Mesenchymal stem cell (in vitro differentiated cells and primary cell): Measurements from ENCODE around the gene PDE11A.

Experiments used
- DNase-seq: peaks from one replicate; pipeline ENCODE4 v3.0.0-alpha.2; 2013
- H2AFZ ChIP-seq: one replicate; pipeline ENCODE4 v1.6.1; 2013; ENCODE audit warnings: low read depth, mild to moderate bottlenecking, control low read depth, inconsistent platforms, low read length, moderate library complexity
- H2AK5ac ChIP-seq: 2 replicates; pipeline ENCODE4 v1.6.1; 2013; ENCODE audit warnings: low read length, moderate library complexity, mild to moderate bottlenecking, inconsistent platforms; ENCODE audit not compliant: severe bottlenecking
- H2BK120ac ChIP-seq: one replicate; pipeline ENCODE4 v1.6.1; 2013; ENCODE audit warnings: low read depth, mild to moderate bottlenecking, inconsistent platforms, low read length, moderate library complexity
- H2BK12ac ChIP-seq, 2 experiments: one replicate each; pipeline ENCODE4 v1.6.1; 2013; ENCODE audit warnings: inconsistent platforms in 2 of 2, low read length in 2 of 2, mild to moderate bottlenecking in 2 of 2, moderate library complexity in 2 of 2, control low read depth in 1 of 2
- H2BK15ac ChIP-seq: one replicate; pipeline ENCODE4 v1.6.1; 2013; ENCODE audit warnings: mild to moderate bottlenecking, low read depth, inconsistent platforms; ENCODE audit not compliant: poor library complexity, severe bottlenecking
- H2BK5ac ChIP-seq: 2 replicates; pipeline ENCODE4 v1.6.1; 2013; ENCODE audit warnings: low read depth, mild to moderate bottlenecking, low read length, control low read depth, inconsistent platforms; ENCODE audit not compliant: poor library complexity, severe bottlenecking
- H3K14ac ChIP-seq, 2 experiments: one replicate each; pipeline ENCODE4 v1.6.1; 2013; ENCODE audit warnings: inconsistent platforms in 2 of 2, low read length in 2 of 2, control low read depth in 1 of 2, mild to moderate bottlenecking in 1 of 2, moderate library complexity in 1 of 2
- H3K18ac ChIP-seq, 2 experiments: one replicate each; pipeline ENCODE4 v1.6.1; 2013; ENCODE audit warnings: inconsistent platforms in 2 of 2, low read length in 2 of 2, control low read depth in 1 of 2, low read depth in 1 of 2, mild to moderate bottlenecking in 1 of 2
- H3K23ac ChIP-seq, 2 experiments: one replicate each; pipeline ENCODE4 v1.6.1; 2013; ENCODE audit warnings: inconsistent platforms in 2 of 2, low read length in 2 of 2, mild to moderate bottlenecking in 2 of 2, moderate library complexity in 2 of 2, control low read depth in 1 of 2
- H3K27ac ChIP-seq: 2 replicates; pipeline ENCODE4 v1.5.1; 2013; ENCODE audit warnings: mild to moderate bottlenecking, moderate library complexity, low read length, control low read depth, inconsistent platforms; ENCODE audit not compliant: poor library complexity, severe bottlenecking
- H3K27me3 ChIP-seq, 2 experiments: 2 replicates each; pipeline versions ENCODE4 v1.6.1 to v1.7.0; 2013; ENCODE audit warnings: low read length in 2 of 2, mild to moderate bottlenecking in 2 of 2, moderate library complexity in 2 of 2, control low read depth in 1 of 2, inconsistent platforms in 1 of 2; ENCODE audit not compliant: control insufficient read depth in 1 of 2, insufficient read depth in 1 of 2
- H3K36me3 ChIP-seq, 2 experiments: 2 replicates each; pipeline versions ENCODE4 v1.6.1 to v1.7.0; 2013; ENCODE audit warnings: low read length in 2 of 2, control low read depth in 1 of 2, inconsistent platforms in 1 of 2, low read depth in 1 of 2, mild to moderate bottlenecking in 1 of 2; ENCODE audit not compliant: insufficient read depth in 2 of 2, control insufficient read depth in 1 of 2
- H3K4ac ChIP-seq, 2 experiments: one replicate each; pipeline ENCODE4 v1.6.1; 2013; ENCODE audit warnings: inconsistent platforms in 2 of 2, low read length in 2 of 2, mild to moderate bottlenecking in 2 of 2, moderate library complexity in 2 of 2, control low read depth in 1 of 2, low read depth in 1 of 2
- H3K4me1 ChIP-seq: 2 replicates; pipeline ENCODE4 v1.6.1; 2013; ENCODE audit warnings: low read depth, low read length, control low read depth; ENCODE audit not compliant: control insufficient read depth, insufficient read depth
- H3K4me2 ChIP-seq: 2 replicates; pipeline ENCODE4 v1.6.1; 2013; ENCODE audit warnings: low read length, mild to moderate bottlenecking, inconsistent platforms; ENCODE audit not compliant: poor library complexity, severe bottlenecking
- H3K4me3 ChIP-seq, 2 experiments: 2 replicates each; pipeline versions ENCODE4 v1.5.1 to v1.7.0; 2013; ENCODE audit warnings: low read length in 2 of 2, mild to moderate bottlenecking in 2 of 2, control low read depth in 1 of 2, low read depth in 1 of 2; ENCODE audit not compliant: insufficient read depth in 1 of 2
- H3K79me1 ChIP-seq: replicated peaks from 2 replicates; pipeline ENCODE4 v1.6.1; 2013; ENCODE audit warnings: mild to moderate bottlenecking, control low read depth, low read length, inconsistent platforms; ENCODE audit not compliant: poor library complexity, severe bottlenecking
- H3K9ac ChIP-seq: 2 replicates; pipeline ENCODE4 v1.7.0; 2013; ENCODE audit warnings: mild to moderate bottlenecking, low read length, moderate library complexity
- H3K9me3 ChIP-seq: 2 replicates; pipeline ENCODE4 v1.7.0; 2013; ENCODE audit warnings: mild to moderate bottlenecking, low read length; ENCODE audit not compliant: control insufficient read depth
- H4K8ac ChIP-seq: one replicate; pipeline ENCODE4 v1.6.1; 2013; ENCODE audit warnings: inconsistent platforms, mild to moderate bottlenecking, low read length, moderate library complexity
- H4K91ac ChIP-seq: one replicate; pipeline ENCODE4 v1.6.1; 2013; ENCODE audit warnings: mild to moderate bottlenecking, low read length, inconsistent platforms
- WGBS: methylation state at CpG from one replicate; pipeline ENCODE4 v1.1.7; 2013; ENCODE audit warnings: mixed read lengths; 5-methylcytosine and 5-hydroxymethylcytosine counted together

PDE11A gene

GRCh38 chr2:177691177-177691576, 381.4 kb downstream of the PDE11A start:
- Histone ChIP-seq H3K27me3 (no peaks in the 10 kb centered on the region), H2BK5ac (no peak overlapping the region), H2BK120ac (no peak overlapping the region), H2BK15ac (no peak overlapping the region), H3K4me3 (no peak overlapping the region), H3K4ac (no peak overlapping the region), H3K23ac (no peak overlapping the region), H3K18ac (no peak overlapping the region), H2BK12ac (no peak overlapping the region), H3K27ac (no peak overlapping the region), H3K79me1 (no peaks in the 10 kb centered on the region), H4K8ac (no peak overlapping the region), H3K9me3 (no peaks in the 10 kb centered on the region), H3K4me1 (peaks cover 5% of the 10 kb centered on the region), H3K36me3 (no peaks in the 10 kb centered on the region), H3K9ac (no peak overlapping the region), H2AFZ (no peak overlapping the region), H3K4me2 (no peak overlapping the region), H2AK5ac (no peak overlapping the region), H4K91ac (no peak overlapping the region), H3K14ac (no peak overlapping the region)
- 25% methylated on average over 1 of the region's 1 CpG for WGBS
- no peak for DNase-seq

GRCh38 chr2:177689623-177690022, 383.0 kb downstream of the PDE11A start:
- H3K4ac ChIP-seq: no peak overlapping the region
- H3K27me3 ChIP-seq: no peaks in the 10 kb centered on the region
- no peak overlapping the region for H4K91ac ChIP-seq
- H2BK120ac ChIP-seq: no peak overlapping the region
- no peak overlapping the region for H3K9ac ChIP-seq
- no peak overlapping the region for H2BK15ac ChIP-seq
- H3K9me3 ChIP-seq: no peaks in the 10 kb centered on the region
- 94% methylated on average over 2 of the region's 4 CpGs for WGBS
- peaks cover 5% of the 10 kb centered on the region for H3K4me1 ChIP-seq
- no peak overlapping the region for H3K23ac ChIP-seq
- no peak overlapping the region for H2BK5ac ChIP-seq
- H3K79me1 ChIP-seq: no peaks in the 10 kb centered on the region
- H3K36me3 ChIP-seq: no peaks in the 10 kb centered on the region
- no peak overlapping the region for H4K8ac ChIP-seq
- no peak overlapping the region for H3K4me2 ChIP-seq
- no peak overlapping the region for H2AK5ac ChIP-seq
- no peak overlapping the region for H3K27ac ChIP-seq
- no peak overlapping the region for H2BK12ac ChIP-seq
- no peak for DNase-seq
- H3K18ac ChIP-seq: no peak overlapping the region
- H2AFZ ChIP-seq: no peak overlapping the region
- no peak overlapping the region for H3K14ac ChIP-seq
- no peak overlapping the region for H3K4me3 ChIP-seq

GRCh38 chr2:177688844-177689243, 383.7 kb downstream of the PDE11A start:
- Histone ChIP-seq H4K8ac (no peak overlapping the region), H3K79me1 (no peaks in the 10 kb centered on the region), H3K36me3 (no peaks in the 10 kb centered on the region), H3K4me2 (no peak overlapping the region), H2AK5ac (no peak overlapping the region), H2BK120ac (no peak overlapping the region), H3K14ac (no peak overlapping the region), H3K4me3 (no peak overlapping the region), H3K4me1 (peaks cover 5% of the 10 kb centered on the region), H3K18ac (no peak overlapping the region), H2BK12ac (no peak overlapping the region), H3K23ac (no peak overlapping the region), H3K9me3 (no peaks in the 10 kb centered on the region), H3K9ac (no peak overlapping the region), H3K27me3 (no peaks in the 10 kb centered on the region), H4K91ac (no peak overlapping the region), H3K4ac (no peak overlapping the region), H2BK5ac (no peak overlapping the region), H3K27ac (no peak overlapping the region), H2BK15ac (no peak overlapping the region), H2AFZ (no peak overlapping the region)
- DNase-seq: no peak
- WGBS: 100% methylated on average over 5 of the region's 5 CpGs

GRCh38 chr2:177683661-177684069, 388.9 kb downstream of the PDE11A start:
- no peak overlapping the region for H4K91ac ChIP-seq
- WGBS: 67% methylated on average over 1 of the region's 2 CpGs

More at GRCh38 chr2:177683661-177684069, 388.9 kb downstream of the PDE11A start:
- no peaks in the 10 kb centered on the region for H3K9me3 ChIP-seq
- no peak overlapping the region for H4K8ac ChIP-seq
- no peak overlapping the region for H3K9ac ChIP-seq
- H2AK5ac ChIP-seq: no peak overlapping the region
- H3K14ac ChIP-seq: no peak overlapping the region
- no peak overlapping the region for H2BK120ac ChIP-seq
- no peak overlapping the region for H3K18ac ChIP-seq
- no peak overlapping the region for H2AFZ ChIP-seq
- H3K4me1 ChIP-seq: no peaks in the 10 kb centered on the region
- H2BK5ac ChIP-seq: no peak overlapping the region
- no peaks in the 10 kb centered on the region for H3K79me1 ChIP-seq
- H3K27me3 ChIP-seq: peaks cover 0 to under 1% of the 10 kb centered on the region in 2 experiments
- no peak overlapping the region for H3K4ac ChIP-seq
- no peak overlapping the region for H3K4me3 ChIP-seq
- no peak overlapping the region for H3K27ac ChIP-seq
- H3K36me3 ChIP-seq: no peaks in the 10 kb centered on the region
- H2BK15ac ChIP-seq: no peak overlapping the region
- DNase-seq: peak; percentile 10
- no peak overlapping the region for H2BK12ac ChIP-seq
- H3K4me2 ChIP-seq: no peak overlapping the region
- H3K23ac ChIP-seq: no peak overlapping the region
